Left renal pelvis (tissue), 4 donors: ENCODE data around the gene OMD. TPM values are rescaled to one million over a fixed set of nuclear protein-coding genes. Genes with fewer than 3 reads are reported as not detected.

Source experiments
- DNase-seq, 4 donors: peaks; one replicate each; pipeline ENCODE4 v3.0.0-alpha.2; 2013; ENCODE audit warnings: low read depth in 4 of 4, low spot score in 3 of 4
- polyA plus RNA-seq, 4 donors: library from polyadenylated mRNA; unstranded; fragments of 120-200 nt; gene quantifications; one replicate each; pipeline ENCODE4 v1.2.1, GENCODE V29; 2013; ENCODE audit not compliant: insufficient read length in 4 of 4

Gene OMD
- polyA plus RNA-seq, 4 donors = 0.66 to 86.5 (median 6.9) TPM

DNA sequence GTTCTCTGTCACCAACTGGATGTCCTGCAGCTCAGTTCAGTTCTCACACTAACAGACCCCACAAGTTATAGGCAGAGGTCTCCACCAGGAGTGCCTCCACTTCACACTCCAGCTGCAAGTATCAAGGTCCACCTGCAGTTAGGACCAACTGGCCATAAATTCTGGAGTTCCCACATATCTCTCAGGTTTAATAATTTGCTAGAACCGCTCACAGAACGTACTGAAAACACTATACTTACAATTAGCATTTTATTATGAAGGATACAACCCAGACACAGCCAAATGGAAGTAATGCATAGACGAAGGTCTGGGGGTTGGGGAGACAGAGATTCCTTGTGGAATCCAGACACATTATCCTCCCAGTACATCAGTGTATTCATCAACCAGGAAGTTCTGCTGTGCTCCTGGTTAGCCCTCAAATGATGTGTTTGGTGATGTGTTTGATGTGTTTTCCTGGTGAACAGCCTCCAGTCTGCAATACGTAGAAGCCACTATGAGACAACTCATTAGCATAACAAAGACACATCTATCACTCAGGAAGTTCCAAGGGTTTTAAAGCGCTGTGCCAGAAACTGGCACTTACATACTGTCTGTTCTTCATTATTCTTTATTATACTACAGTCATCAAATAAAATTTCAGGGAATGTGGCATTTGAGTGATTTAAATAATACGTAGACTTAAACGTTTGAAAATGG lies 45.3 kb downstream of the OMD start:
- no peak for DNase-seq

- no peak for DNase-seq
Measured at GRCh38 chr9:92377876-92378275, 46.4 kb downstream of the OMD start.

GRCh38 chr9:92373167-92373566 lies 51.1 kb downstream of the OMD start:
- no peak for DNase-seq

- DNase-seq = no peak
Measured at GRCh38 chr9:92369075-92369474, 55.2 kb downstream of the OMD start.

Other genes with a start within 250 kb of the OMD start
- 100 to 1,000 TPM in 2 of 4 donors, 10 to 100 TPM in 2; 75.2 to 110 (median 104) TPM for gene IARS1, start 130.8 kb downstream of the OMD start, polyA plus RNA-seq
- gene NOL8, start 99.1 kb downstream of the OMD start, polyA plus RNA-seq = 10 to 100 TPM; 33.2 to 56.5 (median 42.5) TPM
- gene CENPP, start 98.5 kb downstream of the OMD start, polyA plus RNA-seq = 1 to 10 TPM; 6.5 to 8.9 (median 7.4) TPM
- gene OGN, start 19.9 kb downstream of the OMD start, polyA plus RNA-seq = 100 to 1,000 TPM in 3 of 4 donors, 10 to 100 TPM in 1; 30.2 to 902 (median 133) TPM
- 100 to 1,000 TPM in 1 of 4 donors, 10 to 100 TPM in 2, 1 to 10 TPM in 1; 8.3 to 256 (median 31.6) TPM for gene ASPN, start 58.0 kb upstream of the OMD start, polyA plus RNA-seq
- gene ECM2, start 111.5 kb upstream of the OMD start, polyA plus RNA-seq = 100 to 1,000 TPM in 1 of 4 donors, 10 to 100 TPM in 3; 12.6 to 103 (median 19.2) TPM
- gene IPPK, start 245.7 kb upstream of the OMD start, polyA plus RNA-seq = 10 to 100 TPM in 3 of 4 donors, 1 to 10 TPM in 1; 9.2 to 12.9 (median 10.7) TPM